GM21737 (cell line): ENCODE results near the gene NCAPH2.
"Not testable (repeated sequence)": the region's sequence is repeated elsewhere in the genome, so short reads cannot be mapped to it uniquely, and the experiment has no call there.

Experiments used
- ATAC-seq: cut with Tn5 transposase; IDR thresholded peaks from one replicate; pipeline ENCODE4 v1.9.1; 2021; ENCODE audit warnings: mild to moderate bottlenecking, moderate library complexity; ENCODE audit not compliant: unreplicated experiment

NCAPH2 gene

DNA sequence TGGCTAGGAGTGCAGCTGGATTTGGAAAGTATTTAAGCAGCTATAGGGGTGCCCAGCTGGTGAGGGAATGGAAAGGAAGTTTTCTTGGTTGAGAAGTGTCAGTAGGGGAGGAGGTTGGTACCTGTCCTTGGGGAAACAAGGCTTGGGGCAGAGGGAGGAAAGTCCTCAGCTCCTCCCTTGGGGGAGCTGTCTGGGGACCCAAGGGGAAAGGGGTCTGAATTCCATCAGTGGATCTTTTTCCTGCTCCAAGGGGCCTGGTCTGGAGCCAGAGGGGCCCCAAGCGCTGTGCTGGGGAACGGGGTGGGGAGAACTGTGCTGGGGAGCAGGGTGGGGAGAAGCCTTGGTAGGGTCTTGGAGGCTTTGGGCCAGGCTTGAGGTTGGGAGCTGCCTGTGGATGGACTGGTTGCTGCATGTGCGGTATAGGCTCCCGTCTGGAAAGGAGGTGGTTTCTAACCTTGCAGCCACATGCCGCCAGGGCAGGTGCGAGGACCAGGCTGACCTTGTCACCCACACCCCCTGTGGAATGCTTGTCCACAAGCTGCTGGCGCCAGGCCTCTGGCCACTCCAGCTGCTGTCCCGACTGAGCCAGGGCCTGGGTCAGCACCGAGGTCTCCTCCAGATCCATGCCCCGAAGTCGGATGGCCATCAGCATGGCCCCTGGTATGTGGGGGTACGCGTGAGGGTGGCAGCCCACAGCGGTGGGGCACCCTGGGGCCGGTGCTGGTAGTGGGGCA is 20.8 kb downstream of the NCAPH2 start:
- no peak for ATAC-seq

DNA sequence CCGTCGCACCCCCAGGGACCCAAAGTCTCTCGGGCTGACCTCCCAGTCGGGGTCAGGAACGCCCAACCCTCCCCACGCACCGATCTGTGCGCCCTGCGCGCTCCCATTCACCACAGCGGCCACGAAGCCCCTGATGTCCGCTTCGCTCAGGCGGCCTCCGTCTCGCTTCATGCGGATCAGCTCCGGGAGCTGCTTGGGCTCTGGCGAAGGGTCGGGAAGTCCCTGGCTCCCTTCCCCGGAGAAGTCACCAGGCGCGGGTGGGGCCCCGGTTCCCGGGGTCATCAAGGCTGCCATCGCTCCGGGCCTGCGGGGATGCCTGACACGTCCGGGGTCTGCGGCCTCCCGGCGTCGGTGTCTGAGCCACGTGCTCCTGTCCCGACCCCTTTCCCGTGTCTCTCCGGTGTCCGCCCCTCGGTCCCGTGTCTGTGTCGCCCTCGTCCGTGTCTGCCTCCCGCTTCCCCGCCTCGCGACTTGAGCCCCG is 21.4 kb downstream of the NCAPH2 start:
- ATAC-seq, result no peak

DNA sequence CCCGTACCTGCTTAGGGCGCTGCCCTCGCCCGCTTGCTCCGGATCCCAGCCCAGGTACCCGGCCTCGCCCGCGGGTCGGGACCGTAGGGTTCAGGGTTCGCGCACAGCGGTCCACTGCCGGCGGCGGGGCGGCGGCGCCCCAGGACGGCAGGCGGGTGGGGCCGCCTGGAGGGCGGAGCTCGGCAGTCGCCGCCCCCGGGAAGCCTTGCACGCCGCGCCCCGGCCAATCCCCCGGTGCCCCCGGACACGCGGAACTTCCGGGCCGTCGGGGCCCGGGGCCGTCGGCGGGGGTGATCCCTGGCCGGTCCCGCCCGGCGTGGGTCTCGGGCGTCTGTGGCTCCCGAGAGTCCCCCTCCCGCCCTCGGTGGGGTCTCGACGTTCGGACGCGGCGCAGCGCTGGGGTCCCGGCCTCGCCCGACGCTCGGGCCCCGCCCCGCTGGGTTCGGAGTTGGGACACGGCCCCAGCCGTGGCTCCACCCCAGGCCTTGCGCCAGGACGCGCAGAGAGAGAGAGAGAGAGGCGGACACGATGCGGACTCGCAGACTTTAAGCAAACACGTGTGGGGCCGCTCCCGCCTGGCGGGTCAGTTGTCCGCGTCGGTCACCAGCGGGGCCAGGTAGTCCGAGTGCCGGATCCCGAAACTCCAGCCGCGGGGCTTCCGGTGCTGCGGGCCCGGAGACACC is 22.0 kb downstream of the NCAPH2 start, which contains the start of gene TYMP:
TYMP (minus strand) TSS at position 116 of the 683 bp plus-strand sequence. CDS start 303 bp downstream, outside the sequence.
- no peak for ATAC-seq

DNA sequence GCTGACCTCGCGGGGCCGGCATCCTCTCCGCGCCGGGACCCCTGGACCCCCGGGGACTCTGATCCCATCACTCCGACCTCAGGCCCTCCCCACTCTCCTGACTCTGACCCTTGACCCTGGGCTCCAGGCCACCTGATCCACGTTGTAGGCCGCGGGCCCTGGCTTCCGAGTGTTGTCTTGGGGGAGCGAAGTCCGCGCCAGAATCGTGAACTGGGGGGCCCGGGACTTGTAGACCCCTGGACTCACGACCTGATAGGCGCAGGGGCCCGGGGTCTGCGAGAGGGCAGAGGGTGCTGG is 22.5 kb downstream of the NCAPH2 start:
- ATAC-seq, result no peak

DNA sequence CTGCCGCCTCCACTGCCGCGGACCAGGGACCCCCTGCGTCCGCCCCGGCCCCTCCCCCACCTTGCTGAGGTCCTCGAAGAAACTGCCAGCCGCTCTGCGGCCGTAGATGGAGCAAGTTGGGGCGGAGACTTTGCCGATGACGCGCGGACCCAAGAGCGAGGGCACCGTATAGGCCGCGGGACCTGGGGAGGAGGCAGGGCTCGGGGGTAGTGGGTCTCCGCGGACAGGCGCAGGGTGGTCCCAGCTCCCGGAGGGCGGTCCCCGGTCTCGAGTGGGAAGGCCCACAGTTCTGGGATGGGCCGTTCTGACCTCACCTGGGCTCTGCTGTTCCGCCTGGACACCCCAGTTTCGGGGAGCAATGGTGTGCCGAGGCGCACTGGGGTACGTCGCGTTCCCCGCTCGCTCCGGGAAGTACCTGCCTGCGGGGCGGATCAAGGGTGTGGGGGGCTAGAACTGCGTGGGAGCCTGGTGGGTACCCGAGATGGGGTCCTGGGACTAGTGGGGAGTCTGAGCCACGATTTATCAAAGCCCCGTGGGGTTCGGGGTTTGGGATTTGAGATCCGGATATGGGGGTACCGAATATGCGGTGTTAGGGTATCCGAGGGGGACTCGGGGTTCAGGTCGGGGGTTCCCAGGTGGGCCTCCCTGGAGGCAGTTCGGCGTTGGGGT is 23.0 kb downstream of the NCAPH2 start:
- ATAC-seq, result no peak

DNA sequence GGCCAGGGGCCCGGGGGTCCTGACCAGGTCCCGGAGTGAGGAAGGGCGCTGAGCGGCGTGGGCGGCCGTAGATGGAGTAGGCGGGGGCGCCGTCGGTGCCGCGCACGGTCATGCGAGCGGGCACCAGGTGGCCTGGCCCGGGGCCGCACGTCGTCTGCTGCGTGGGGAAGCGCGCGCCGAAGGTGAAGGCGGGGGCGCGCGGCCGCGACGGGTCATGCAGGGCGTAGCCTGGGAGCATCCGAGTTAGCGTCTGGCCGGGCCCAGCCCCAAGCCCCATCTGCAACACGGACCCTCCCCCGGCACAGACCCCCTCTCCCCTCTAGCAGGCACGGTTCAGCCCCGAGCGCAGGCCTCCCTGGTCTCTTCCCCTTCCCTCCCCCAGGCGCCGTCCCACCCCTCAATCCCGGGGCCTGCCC is 23.5 kb downstream of the NCAPH2 start:
- peak; percentile 23 for ATAC-seq

DNA sequence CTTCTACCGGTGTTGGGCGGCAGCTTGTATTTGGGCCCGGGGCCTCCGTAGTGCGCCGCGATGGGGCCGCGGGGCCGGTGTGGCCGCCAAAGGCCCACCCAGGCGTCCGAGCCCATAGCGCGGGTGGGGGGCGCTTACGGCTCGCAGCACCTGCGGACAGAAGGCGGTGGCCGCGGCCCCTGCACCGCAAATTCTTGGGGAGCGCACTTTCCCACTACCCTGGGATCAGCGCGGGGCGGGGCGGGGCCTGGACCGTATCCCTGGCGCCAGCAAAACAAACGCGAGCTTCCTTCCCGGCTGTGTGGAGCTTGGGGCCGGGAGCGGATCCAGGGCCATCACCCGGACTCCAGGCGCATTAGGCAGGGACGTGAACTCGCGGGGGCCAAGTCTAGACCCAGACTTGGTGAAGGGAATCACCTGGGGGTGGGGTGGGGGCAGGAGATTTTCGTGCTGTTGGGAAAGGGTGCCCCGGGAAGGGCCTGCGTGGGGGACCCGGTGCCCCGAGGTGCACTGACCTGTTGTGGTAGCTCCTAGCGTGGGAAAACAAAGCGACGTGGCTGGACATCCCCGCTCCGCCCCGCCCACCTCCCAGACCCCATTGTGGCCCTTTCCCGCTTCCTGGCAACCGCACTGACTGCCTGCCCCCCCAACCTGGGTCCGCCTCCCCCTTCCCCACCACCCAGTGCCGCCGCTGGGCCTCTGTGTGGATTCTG is 24.1 kb downstream of the NCAPH2 start:
- ATAC-seq, result no peak

DNA sequence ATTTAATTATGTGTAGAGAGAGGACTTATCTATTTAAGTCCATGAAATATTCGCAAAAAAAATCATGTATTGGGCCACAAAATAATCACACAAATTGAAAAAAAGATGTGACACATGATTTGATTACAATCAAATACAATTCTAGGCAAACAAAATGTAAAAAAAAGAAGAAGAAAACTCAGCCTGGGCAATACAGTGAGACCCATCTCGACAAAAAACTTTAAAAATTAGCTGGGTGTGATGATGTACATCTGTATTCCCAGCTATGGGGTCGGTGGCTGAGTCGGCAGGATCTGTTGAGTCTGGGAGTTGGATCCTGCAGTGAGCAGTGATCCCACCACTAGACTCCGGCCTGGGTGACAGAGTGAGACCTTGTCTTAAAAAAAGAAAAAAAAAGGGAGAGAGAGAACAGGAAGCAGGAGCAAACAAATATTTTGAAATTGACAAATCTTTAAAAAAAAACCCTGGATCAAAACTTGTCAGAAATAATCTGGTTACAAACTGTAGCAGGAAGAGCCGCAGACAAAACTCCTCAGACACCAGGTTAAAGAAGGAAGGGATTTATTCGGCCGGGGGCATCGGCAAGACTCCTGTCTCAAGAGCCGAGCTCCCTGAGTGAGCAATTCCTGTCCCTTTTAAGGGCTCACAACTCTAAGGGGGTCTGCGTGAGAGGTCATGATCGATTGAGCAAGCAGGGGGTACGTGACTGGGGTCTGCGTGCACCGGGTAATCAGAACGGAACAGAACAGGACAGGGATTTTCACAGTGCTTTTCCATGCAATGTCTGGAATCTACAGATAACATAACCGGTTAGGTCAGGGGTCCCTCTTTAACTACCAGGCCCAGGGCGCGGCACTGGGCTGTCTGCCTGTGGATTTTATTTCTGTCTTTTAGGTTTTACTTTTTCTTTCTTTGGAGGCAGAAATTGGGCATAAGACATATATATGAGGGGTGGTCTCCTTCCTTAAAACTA is 25.1 kb downstream of the NCAPH2 start:
- ATAC-seq, result no peak

DNA sequence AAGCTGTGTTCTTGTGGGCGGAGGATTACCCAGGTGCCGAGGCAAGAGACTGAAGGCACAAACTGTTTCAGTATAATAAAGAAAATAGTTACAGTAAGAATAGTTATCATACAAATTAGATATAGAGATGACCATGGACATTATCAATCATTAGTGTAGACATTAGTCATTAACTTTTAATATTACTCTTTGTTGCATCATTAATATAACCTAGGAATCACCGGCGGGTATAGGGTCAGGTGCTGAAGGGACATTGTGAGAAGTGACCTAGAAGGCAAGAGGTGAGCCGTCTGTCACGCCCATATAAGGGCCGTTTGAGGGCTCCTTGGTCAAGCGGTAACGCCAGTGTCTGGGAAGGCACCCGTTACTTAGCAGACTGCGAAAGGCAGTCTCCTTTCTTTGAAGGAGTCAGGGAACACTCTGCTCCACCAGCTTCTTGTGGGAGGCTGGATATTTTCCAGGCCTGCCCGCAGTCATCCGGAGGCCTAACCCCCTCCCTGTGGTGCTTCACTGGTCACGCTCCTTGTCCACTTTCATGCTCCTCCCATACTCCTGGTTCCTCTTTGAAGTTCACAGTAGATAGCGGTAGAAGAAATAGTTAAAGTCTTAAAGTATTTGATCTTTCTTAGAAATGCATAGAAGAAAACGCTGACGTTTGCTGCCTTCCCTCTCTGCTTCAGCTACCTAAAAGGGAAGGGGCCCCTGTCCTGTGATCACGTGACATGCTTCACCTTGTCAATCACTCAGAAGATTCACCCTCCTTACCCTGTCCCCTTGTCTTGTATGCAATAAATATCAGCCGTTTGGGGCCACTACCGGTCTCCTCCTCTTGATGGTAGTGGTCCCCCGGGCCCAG is 26.1 kb downstream of the NCAPH2 start:
- ATAC-seq, result not testable (repeated sequence)

DNA sequence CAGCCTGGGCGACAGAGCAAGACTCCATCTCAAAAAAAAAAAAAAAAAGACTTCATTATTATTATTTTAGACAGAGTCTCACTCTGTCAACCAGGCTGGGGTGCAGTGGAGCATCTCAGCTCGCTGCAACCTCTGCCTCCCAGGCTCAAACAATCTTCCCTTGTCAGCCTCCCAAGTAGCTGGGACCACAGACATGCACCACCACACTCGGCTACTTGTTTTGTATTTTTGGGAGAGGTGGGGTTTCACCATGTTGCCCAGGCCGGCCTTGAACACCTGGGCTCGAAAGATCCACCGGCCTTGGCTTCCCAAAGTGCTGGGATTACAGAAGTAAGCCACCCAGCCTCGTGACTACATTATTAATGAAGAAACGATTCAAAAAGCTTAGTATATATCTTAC is 27.1 kb downstream of the NCAPH2 start:
- ATAC-seq, result no peak

DNA sequence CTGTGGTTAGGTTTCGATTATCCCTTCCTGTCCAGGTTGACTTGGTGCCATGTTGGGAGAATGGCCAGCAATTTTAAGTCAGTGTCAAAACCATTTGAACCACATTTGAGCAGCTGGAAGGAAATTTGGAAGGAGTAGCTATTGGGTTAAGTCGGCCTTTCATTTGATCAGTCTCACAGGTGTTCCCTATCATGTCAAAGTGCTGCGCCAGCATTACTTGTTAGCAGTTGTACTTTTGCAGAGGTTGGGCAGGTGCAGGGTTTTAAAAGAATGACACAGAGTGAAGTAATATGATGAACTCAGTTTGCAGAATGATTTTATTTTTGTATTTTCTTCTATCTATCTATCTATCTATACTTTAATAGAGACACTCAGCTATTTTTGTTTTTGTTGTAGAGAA is 28.2 kb downstream of the NCAPH2 start:
- no peak for ATAC-seq

DNA sequence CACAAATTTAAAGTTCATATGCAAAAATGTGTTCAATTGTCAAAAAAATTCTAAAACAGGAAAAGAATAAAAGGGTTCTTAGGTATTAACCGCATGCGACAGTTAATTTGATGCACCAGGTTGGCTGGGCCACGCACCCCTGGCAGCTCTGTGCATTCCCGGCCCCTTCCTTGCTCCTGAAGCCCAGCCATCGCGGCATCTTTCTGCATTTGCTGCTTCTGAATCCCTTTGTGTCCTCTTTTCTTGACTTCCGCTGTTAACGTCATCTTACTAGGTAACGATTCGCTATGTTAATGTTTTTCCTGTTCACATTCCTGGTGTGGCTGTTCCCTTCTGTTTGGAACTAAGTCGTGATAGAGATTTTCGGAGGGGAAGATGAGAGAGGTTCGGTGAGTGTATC is 29.7 kb downstream of the NCAPH2 start:
- ATAC-seq, result no peak

DNA sequence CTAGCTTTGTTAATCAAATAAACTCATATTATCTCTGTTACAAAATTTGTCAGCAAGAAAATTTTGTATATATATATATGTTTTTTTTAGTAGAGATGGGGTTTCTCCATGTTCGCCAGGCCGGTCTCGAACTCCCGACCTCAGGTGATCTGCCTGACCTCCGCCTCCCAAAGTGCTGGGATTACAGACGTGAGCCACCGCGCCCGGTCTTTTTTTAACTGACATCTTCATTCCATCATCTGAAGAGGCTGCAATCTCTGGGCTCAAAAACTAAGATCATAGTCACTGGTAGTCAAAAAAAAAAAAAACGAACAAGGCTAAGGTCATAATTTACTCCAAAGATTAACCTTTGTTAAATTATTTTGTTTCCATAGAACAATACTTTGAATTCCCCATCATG is 32.4 kb downstream of the NCAPH2 start:
- no peak for ATAC-seq

DNA sequence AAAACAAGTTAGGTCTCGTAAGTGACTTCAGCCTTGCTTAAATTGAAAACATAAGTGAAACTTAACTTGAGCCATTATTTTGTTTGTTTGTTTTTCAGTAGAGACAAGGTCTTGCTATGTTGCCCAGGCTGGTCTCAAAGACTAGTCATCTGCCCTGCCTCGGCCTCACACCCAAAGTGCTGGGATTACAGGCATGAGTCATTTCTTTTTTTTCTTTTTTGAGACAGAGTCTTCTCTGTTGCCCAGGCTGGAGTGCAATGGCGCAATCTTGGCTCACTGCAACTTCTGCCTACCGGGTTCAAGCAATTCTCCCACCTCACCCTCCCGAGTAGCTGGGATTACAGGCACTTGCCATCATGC is 33.6 kb downstream of the NCAPH2 start:
- not testable (repeated sequence) for ATAC-seq

DNA sequence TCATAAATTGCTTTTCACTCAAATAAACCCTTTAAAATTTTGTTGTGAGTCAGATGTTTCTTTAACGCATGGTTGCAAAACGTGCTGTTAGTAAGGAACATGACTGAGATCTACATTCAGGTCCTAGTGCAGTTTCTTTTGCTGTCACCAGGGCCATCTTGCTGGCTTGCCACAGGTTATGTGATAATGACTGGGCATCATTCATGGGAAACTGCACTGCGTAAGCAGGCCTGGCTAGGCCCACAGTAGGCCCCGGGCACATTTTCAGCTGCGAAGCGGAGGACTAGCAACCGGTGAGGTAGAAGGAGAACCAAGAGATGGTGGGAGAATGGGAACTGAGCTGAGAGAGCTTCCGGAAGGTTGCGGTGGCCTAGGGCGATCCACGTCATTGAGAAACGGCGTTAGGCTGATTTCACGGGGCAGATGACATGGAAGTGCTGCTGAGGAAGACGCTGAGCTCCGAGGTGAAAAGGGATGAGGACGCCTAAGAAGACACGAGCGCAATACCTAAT is 34.4 kb downstream of the NCAPH2 start:
- ATAC-seq, result no peak

DNA sequence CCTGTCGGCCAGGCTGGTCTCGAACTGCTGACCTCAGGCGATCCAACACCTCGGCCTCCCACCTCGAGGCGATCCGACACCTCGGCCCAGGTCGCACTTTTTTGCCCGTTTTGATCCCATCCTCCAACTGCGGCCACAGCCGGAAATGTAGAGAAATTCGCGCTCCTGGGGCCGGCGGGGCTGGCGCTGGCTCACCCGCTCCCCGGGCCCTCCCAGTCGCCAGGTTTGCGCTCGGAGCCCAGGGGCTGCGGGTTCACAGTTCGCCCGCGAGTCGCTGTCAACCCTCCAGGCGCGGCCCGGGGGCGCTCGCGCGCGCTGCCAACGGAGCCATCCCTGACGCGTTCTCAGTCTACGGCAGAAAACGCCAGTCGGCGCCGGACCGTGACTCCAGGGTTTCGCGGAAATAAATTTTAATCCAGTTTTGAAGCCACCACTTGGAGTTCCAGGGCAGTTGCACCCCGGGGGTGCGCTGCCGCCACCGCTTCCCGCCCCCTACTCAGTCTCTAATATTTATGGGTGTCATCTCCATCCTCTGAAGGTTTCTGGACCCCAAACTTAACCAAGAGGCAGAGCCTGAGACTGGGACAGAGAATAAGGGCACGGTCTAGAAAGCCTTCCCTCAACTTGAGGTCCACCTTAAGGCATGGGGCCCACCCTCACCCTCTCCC is 36.2 kb downstream of the NCAPH2 start:
- no peak for ATAC-seq

DNA sequence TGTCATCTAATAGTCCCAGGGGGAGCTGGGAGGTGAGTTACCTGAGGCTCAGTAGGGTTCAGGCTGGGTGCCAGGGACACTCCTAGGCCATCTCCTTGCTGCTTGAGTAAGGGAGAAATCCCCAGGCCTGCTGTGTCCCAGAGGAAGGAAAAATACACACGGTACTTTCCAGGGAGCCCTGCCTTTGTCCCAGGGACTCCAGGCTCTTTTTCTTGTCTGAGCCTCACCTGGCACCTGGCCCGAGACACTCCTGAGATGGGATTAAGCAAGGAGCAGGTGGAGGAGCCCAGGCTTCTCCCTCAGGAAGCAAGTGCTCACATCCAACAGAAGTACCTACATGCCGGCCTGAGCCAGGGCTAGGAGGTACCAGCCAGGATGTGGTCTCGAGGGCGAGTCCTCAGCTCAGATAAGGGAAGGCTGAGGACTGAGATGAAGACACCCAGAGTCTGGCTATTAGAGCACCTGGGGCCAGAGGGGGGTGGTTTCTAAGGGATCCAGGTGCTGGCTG is 36.8 kb downstream of the NCAPH2 start:
- no peak for ATAC-seq
